ENCODE data around the gene MAGI1. TPM values are rescaled to one million over a fixed set of nuclear protein-coding genes. Genes with fewer than 3 reads are reported as not detected.

Gene MAGI1
- total RNA-seq, 3 donors from 2014 or later (not counting 1 experiment from before 2014, with no cell fraction given), result not detected

GRCh38 chr3:65811892-65812291 is 226.8 kb downstream of the MAGI1 start:
- ATAC-seq (no peak), DNase-seq (no peak)
- no peak overlapping the region for H3K4me3 ChIP-seq (ENCODE audit: low read length)
- no peaks in the 10 kb centered on the region for H3K4me1 ChIP-seq (ENCODE audit: control insufficient read depth, insufficient read depth, low read length)
- 88% methylated on average over 5 of the region's 8 CpGs for WGBS (ENCODE audit: insufficient coverage)
- no peak for TF ChIP-seq CTCF (IDR thresholded peaks at IDR 0.05)
- H3K9me3 ChIP-seq (ENCODE audit: control insufficient read depth, insufficient read depth, low read length), result no peaks in the 10 kb centered on the region
- no peak overlapping the region for H3K4me3 Mint-ChIP-seq
- peaks cover 3 to 5% of the 10 kb centered on the region in 2 donors for H3K9me3 Mint-ChIP-seq
- no peak overlapping the region for H3K27ac Mint-ChIP-seq
- no peaks in the 10 kb centered on the region for H3K36me3 ChIP-seq (ENCODE audit: control insufficient read depth, insufficient read depth, low read length)
- H3K36me3 Mint-ChIP-seq, result no peaks in the 10 kb centered on the region
- no peaks in the 10 kb centered on the region for H3K4me1 Mint-ChIP-seq
- H3K27ac ChIP-seq (ENCODE audit: low read length), result no peak overlapping the region
- H3K27me3 Mint-ChIP-seq (ENCODE audit: low read depth in 2 of 2), result no peaks in the 10 kb centered on the region
- intact Hi-C loops (cut with micrococcal nuclease), result no loop called here
- H3K27me3 ChIP-seq (ENCODE audit: control insufficient read depth, insufficient read depth, low read length), result no peaks in the 10 kb centered on the region

- H3K4me1 Mint-ChIP-seq, result no peaks in the 10 kb centered on the region
- Histone ChIP-seq H3K27me3 (ENCODE audit: control insufficient read depth, insufficient read depth, low read length) (no peaks in the 10 kb centered on the region), H3K9me3 (ENCODE audit: control insufficient read depth, insufficient read depth, low read length) (no peaks in the 10 kb centered on the region), H3K4me3 (ENCODE audit: low read length) (no peak overlapping the region), H3K4me1 (ENCODE audit: control insufficient read depth, insufficient read depth, low read length) (no peaks in the 10 kb centered on the region), H3K36me3 (ENCODE audit: control insufficient read depth, insufficient read depth, low read length) (no peaks in the 10 kb centered on the region), H3K27ac (ENCODE audit: low read length) (no peak overlapping the region)
- intact Hi-C loops (cut with micrococcal nuclease), result no loop called here
- 87% methylated on average over 3 of the region's 4 CpGs for WGBS (ENCODE audit: insufficient coverage)
- ATAC-seq (no peak), DNase-seq (no peak)
- H3K9me3 Mint-ChIP-seq, result peaks cover 5% of the 10 kb centered on the region in 2 donors
- H3K27me3 Mint-ChIP-seq (ENCODE audit: low read depth in 2 of 2), result no peaks in the 10 kb centered on the region
- H3K36me3 Mint-ChIP-seq, result no peaks in the 10 kb centered on the region
- TF ChIP-seq CTCF (IDR thresholded peaks at IDR 0.05), result no peak
- no peak overlapping the region for H3K4me3 Mint-ChIP-seq
- no peak overlapping the region for H3K27ac Mint-ChIP-seq
These were observed 227.5 kb downstream of the MAGI1 start for GRCh38 chr3:65811086-65811761.

- Mint-ChIP-seq H3K9me3 (peaks cover 5% of the 10 kb centered on the region in 2 donors), H3K27ac (no peak overlapping the region), H3K4me3 (no peak overlapping the region), H3K4me1 (no peaks in the 10 kb centered on the region), H3K27me3 (ENCODE audit: low read depth in 2 of 2) (no peaks in the 10 kb centered on the region), H3K36me3 (no peaks in the 10 kb centered on the region)
- no peaks in the 10 kb centered on the region for H3K9me3 ChIP-seq (ENCODE audit: control insufficient read depth, insufficient read depth, low read length)
- ATAC-seq (no peak), DNase-seq (no peak)
- H3K27me3 ChIP-seq (ENCODE audit: control insufficient read depth, insufficient read depth, low read length), result no peaks in the 10 kb centered on the region
- intact Hi-C loops (cut with micrococcal nuclease), result no loop called here
- TF ChIP-seq CTCF (IDR thresholded peaks at IDR 0.05), result no peak
- H3K36me3 ChIP-seq (ENCODE audit: control insufficient read depth, insufficient read depth, low read length), result no peaks in the 10 kb centered on the region
- no peaks in the 10 kb centered on the region for H3K4me1 ChIP-seq (ENCODE audit: control insufficient read depth, insufficient read depth, low read length)
- WGBS (ENCODE audit: insufficient coverage), result 92% methylated on average over 7 of the region's 7 CpGs
- no peak overlapping the region for H3K27ac ChIP-seq (ENCODE audit: low read length)
- no peak overlapping the region for H3K4me3 ChIP-seq (ENCODE audit: low read length)
These were observed 228.4 kb downstream of the MAGI1 start for GRCh38 chr3:65810302-65810701.

- Histone ChIP-seq H3K27me3 (ENCODE audit: control insufficient read depth, insufficient read depth, low read length) (no peaks in the 10 kb centered on the region), H3K27ac (ENCODE audit: low read length) (no peak overlapping the region), H3K36me3 (ENCODE audit: control insufficient read depth, insufficient read depth, low read length) (no peaks in the 10 kb centered on the region), H3K4me1 (ENCODE audit: control insufficient read depth, insufficient read depth, low read length) (no peaks in the 10 kb centered on the region), H3K9me3 (ENCODE audit: control insufficient read depth, insufficient read depth, low read length) (no peaks in the 10 kb centered on the region), H3K4me3 (ENCODE audit: low read length) (no peak overlapping the region)
- H3K4me3 Mint-ChIP-seq, result no peak overlapping the region
- H3K27me3 Mint-ChIP-seq (ENCODE audit: low read depth in 2 of 2), result no peaks in the 10 kb centered on the region
- H3K9me3 Mint-ChIP-seq, result peaks cover 5% of the 10 kb centered on the region in 2 donors
- intact Hi-C loops (cut with micrococcal nuclease), result no loop called here
- no peak overlapping the region for H3K27ac Mint-ChIP-seq
- TF ChIP-seq CTCF (IDR thresholded peaks at IDR 0.05), result no peak
- WGBS (ENCODE audit: insufficient coverage), result 60% methylated on average over 2 of the region's 2 CpGs
- no peaks in the 10 kb centered on the region for H3K4me1 Mint-ChIP-seq
- no peaks in the 10 kb centered on the region for H3K36me3 Mint-ChIP-seq
- DNase-seq (no peak), ATAC-seq (no peak)
These were observed 229.0 kb downstream of the MAGI1 start for GRCh38 chr3:65809641-65810150.

Measured in natural killer cell (primary cell).